ENCODE data around the gene GRK5.
"Not testable (repeated sequence)": the region's sequence is repeated elsewhere in the genome, so short reads cannot be mapped to it uniquely, and the experiment has no call there.

GRK5 gene

GRCh38 chr10:119225083-119225658, 17.8 kb downstream of the GRK5 start:
- DNase-seq, result no peak

GRCh38 chr10:119227825-119228224, 20.5 kb downstream of the GRK5 start:
- DNase-seq, result no peak

- DNase-seq, result no peak
Measured at GRCh38 chr10:119231654-119232053, 24.3 kb downstream of the GRK5 start.

GRCh38 chr10:119232439-119232838, 25.1 kb downstream of the GRK5 start:
- not testable (repeated sequence) for DNase-seq

GRCh38 chr10:119233123-119233820, 25.9 kb downstream of the GRK5 start:
- DNase-seq, result no peak

- no peak for DNase-seq
Measured at GRCh38 chr10:119233821-119234220, 26.4 kb downstream of the GRK5 start.

GRCh38 chr10:119235356-119235755, 28.0 kb downstream of the GRK5 start:
- peak; percentile 53 to 86 for DNase-seq

GRCh38 chr10:119237722-119238436, 30.5 kb downstream of the GRK5 start:
- peak; percentile 4 to 7 for DNase-seq

- no peak for DNase-seq
Measured at GRCh38 chr10:119238577-119238976, 31.2 kb downstream of the GRK5 start.

- DNase-seq, result not testable (repeated sequence)
Measured at GRCh38 chr10:119239015-119239414, 31.6 kb downstream of the GRK5 start.

GRCh38 chr10:119239630-119240029, 32.3 kb downstream of the GRK5 start:
- not testable (repeated sequence) for DNase-seq

GRCh38 chr10:119241066-119241465, 33.7 kb downstream of the GRK5 start:
- DNase-seq, result no peak

GRCh38 chr10:119242186-119242585, 34.8 kb downstream of the GRK5 start:
- DNase-seq, result no peak

GRCh38 chr10:119243488-119243887, 36.1 kb downstream of the GRK5 start:
- DNase-seq, result no peak

GRCh38 chr10:119243967-119244366, 36.6 kb downstream of the GRK5 start:
- no peak for DNase-seq

GRCh38 chr10:119245272-119245671, 37.9 kb downstream of the GRK5 start:
- DNase-seq, result no peak

GRCh38 chr10:119246862-119247549, 39.6 kb downstream of the GRK5 start:
- no peak for DNase-seq

GRCh38 chr10:119247550-119247894, 40.2 kb downstream of the GRK5 start:
- no peak for DNase-seq

- no peak for DNase-seq
Measured at GRCh38 chr10:119248184-119248583, 40.8 kb downstream of the GRK5 start.

GRCh38 chr10:119248681-119249080, 41.3 kb downstream of the GRK5 start:
- DNase-seq, result no peak

GRCh38 chr10:119250641-119251314, 43.4 kb downstream of the GRK5 start:
- DNase-seq, result no peak

- DNase-seq, result no peak
Measured at GRCh38 chr10:119251315-119251708, 43.9 kb downstream of the GRK5 start.

GRCh38 chr10:119252051-119252465, 44.7 kb downstream of the GRK5 start:
- DNase-seq, result peak in 1 of 2 experiments; percentile 8

Measured in NCI-H446 (cell line).